Osteoblast (primary cell): ENCODE measurements around the gene PHACTR2. TPM values are rescaled to one million over a fixed set of nuclear protein-coding genes. Genes with fewer than 3 reads are reported as not detected.

Experiments used
- DNase-seq: peaks from one replicate; pipeline ENCODE4 v3.0.0; 2011; ENCODE audit warnings: low spot score, mixed read lengths; ENCODE audit not compliant: insufficient read length; ENCODE audit errors: missing footprints
- H2AFZ ChIP-seq: 2 replicates; pipeline ENCODE4 v1.6.0; 2011; ENCODE audit warnings: mild to moderate bottlenecking, low read length
- H3K27ac ChIP-seq: 2 replicates; pipeline ENCODE4 v1.5.1; 2011; ENCODE audit warnings: mild to moderate bottlenecking, low read depth, low read length, moderate library complexity
- H3K27me3 ChIP-seq: 2 replicates; pipeline ENCODE4 v1.6.0; 2012; ENCODE audit warnings: mild to moderate bottlenecking, control low read depth, inconsistent platforms, low read length, moderate library complexity; ENCODE audit not compliant: insufficient read depth
- H3K36me3 ChIP-seq: 2 replicates; pipeline ENCODE4 v1.5.1; 2011; ENCODE audit warnings: mild to moderate bottlenecking, low read length, control low read depth, moderate library complexity; ENCODE audit not compliant: insufficient read depth
- H3K4me1 ChIP-seq: 2 replicates; pipeline ENCODE4 v1.5.1; 2011; ENCODE audit warnings: mild to moderate bottlenecking, low read length, control low read depth, moderate library complexity; ENCODE audit not compliant: insufficient read depth
- H3K4me2 ChIP-seq: 2 replicates; pipeline ENCODE4 v1.6.0; 2011; ENCODE audit warnings: mild to moderate bottlenecking, low read length; ENCODE audit not compliant: insufficient read depth
- H3K4me3 ChIP-seq: fragments of 200-600 bp; sonication (generic); 3 replicates; pipeline ENCODE4 v1.5.1; 2012; ENCODE audit warnings: mild to moderate bottlenecking, low read length, inconsistent platforms; ENCODE audit not compliant: insufficient read depth
- H3K79me2 ChIP-seq: 2 replicates; pipeline ENCODE4 v1.6.0; 2012; ENCODE audit warnings: mild to moderate bottlenecking, low read length, control low read depth, inconsistent platforms; ENCODE audit not compliant: insufficient read depth
- H3K9me3 ChIP-seq: 2 replicates; pipeline ENCODE4 v1.5.1; 2011; ENCODE audit warnings: low read depth, low read length, control low read depth
- H4K20me1 ChIP-seq: 2 replicates; pipeline ENCODE4 v1.6.0; 2012; ENCODE audit warnings: mild to moderate bottlenecking, low read length, control low read depth; ENCODE audit not compliant: insufficient read depth
- CTCF ChIP-seq: IDR thresholded peaks from 2 replicates; pipeline ENCODE4 v1.5.1; 2011; ENCODE audit warnings: mild to moderate bottlenecking, low read depth, low read length, moderate library complexity; ENCODE audit errors: extremely low read depth
- total RNA-seq: library from RNA; depleted of rRNA; stranded (reverse); fragments of >200 nt; gene quantifications from 2 replicates; pipeline ENCODE4 v1.2.3, GENCODE V29; 2012

The PHACTR2 gene
- total RNA-seq, 1 donor, result 71.7 TPM

GRCh38 chr6:143634486-143634885 is 43.3 kb upstream of the PHACTR2 start:
- no peak overlapping the region for H3K4me3 ChIP-seq
- TF ChIP-seq CTCF, result no peak
- H3K27me3 ChIP-seq, result no peaks in the 10 kb centered on the region
- H3K4me2 ChIP-seq, result no peak overlapping the region
- H3K27ac ChIP-seq, result no peak overlapping the region
- H3K36me3 ChIP-seq, result no peaks in the 10 kb centered on the region
- no peak overlapping the region for H2AFZ ChIP-seq
- peaks cover 4% of the 10 kb centered on the region for H4K20me1 ChIP-seq
- no peaks in the 10 kb centered on the region for H3K4me1 ChIP-seq
- H3K9me3 ChIP-seq, result no peaks in the 10 kb centered on the region
- H3K79me2 ChIP-seq, result no peaks in the 10 kb centered on the region
- no peak for DNase-seq

- no peaks in the 10 kb centered on the region for H3K9me3 ChIP-seq
- no peak overlapping the region for H2AFZ ChIP-seq
- H3K4me1 ChIP-seq, result no peaks in the 10 kb centered on the region
- H3K36me3 ChIP-seq, result no peaks in the 10 kb centered on the region
- H4K20me1 ChIP-seq, result peaks cover 4% of the 10 kb centered on the region
- H3K4me3 ChIP-seq, result no peak overlapping the region
- H3K27me3 ChIP-seq, result no peaks in the 10 kb centered on the region
- H3K4me2 ChIP-seq, result no peak overlapping the region
- H3K27ac ChIP-seq, result no peak overlapping the region
- H3K79me2 ChIP-seq, result no peaks in the 10 kb centered on the region
- TF ChIP-seq CTCF, result no peak
- no peak for DNase-seq
Measured at GRCh38 chr6:143637691-143638090, 40.1 kb upstream of the PHACTR2 start.

- H3K4me1 ChIP-seq, result no peaks in the 10 kb centered on the region
- H3K27me3 ChIP-seq, result no peaks in the 10 kb centered on the region
- no peak overlapping the region for H3K27ac ChIP-seq
- no peaks in the 10 kb centered on the region for H4K20me1 ChIP-seq
- no peaks in the 10 kb centered on the region for H3K9me3 ChIP-seq
- no peak overlapping the region for H3K4me2 ChIP-seq
- H3K4me3 ChIP-seq, result no peak overlapping the region
- DNase-seq, result no peak
- no peak for TF ChIP-seq CTCF
- H3K79me2 ChIP-seq, result no peaks in the 10 kb centered on the region
- H3K36me3 ChIP-seq, result no peaks in the 10 kb centered on the region
- H2AFZ ChIP-seq, result no peak overlapping the region
Measured at GRCh38 chr6:143642403-143642802, 35.4 kb upstream of the PHACTR2 start.

GRCh38 chr6:143647191-143647590 is 30.6 kb upstream of the PHACTR2 start:
- Histone ChIP-seq H3K27me3 (no peaks in the 10 kb centered on the region), H3K79me2 (no peaks in the 10 kb centered on the region), H3K4me1 (no peaks in the 10 kb centered on the region), H3K27ac (no peak overlapping the region), H2AFZ (no peak overlapping the region), H4K20me1 (no peaks in the 10 kb centered on the region), H3K4me2 (no peak overlapping the region), H3K9me3 (no peaks in the 10 kb centered on the region), H3K4me3 (no peak overlapping the region), H3K36me3 (no peaks in the 10 kb centered on the region)
- no peak for TF ChIP-seq CTCF
- DNase-seq, result no peak
